SK-N-SH (cell line): ENCODE measurements around the gene OR6N2. TPM values are rescaled to one million over a fixed set of nuclear protein-coding genes. Genes with fewer than 3 reads are reported as not detected.

Experiments used
- CTCF ChIA-PET: fragments of 300-600, 350-600 bp; formaldehyde crosslinking; extraction: SDS; loops from one replicate; lab custom pipeline; 2021; lab: Yijun Ruan, JAX
- POLR2A ChIA-PET: fragments of 350-600 bp; sonication (Branson Sonifier 250); formaldehyde crosslinking; extraction: SDS; loops from one replicate; lab custom pipeline; 2020; ENCODE audit warnings: antibody characterized with exemption, inconsistent platforms; lab: Yijun Ruan, JAX
- DNase-seq: peaks from one replicate; pipeline ENCODE4 v3.0.0; 2012
- H2AFZ ChIP-seq: fragments of 200-600 bp; sonication (generic); 2 replicates; pipeline ENCODE4 v1.8.1; 2016; ENCODE audit warnings: antibody characterized with exemption, mild to moderate bottlenecking, low read depth
- H3F3A ChIP-seq: fragments of 200-600 bp; sonication (generic); replicated peaks from 2 replicates; pipeline ENCODE3; 2016; ENCODE audit warnings: antibody characterized with exemption, mild to moderate bottlenecking; ENCODE audit not compliant: insufficient read depth
- H3K27ac ChIP-seq, 2 experiments: fragments of 200-500 bp in 1 of 2; fragments of 200-600 bp in 1 of 2; sonication (Bioruptor generic) in 1 of 2; sonication (generic), shearing (Covaris generic) in 1 of 2; 2 replicates each; pipeline versions ENCODE4 v1.5.1 to v1.6.1; 2014 to 2016; ENCODE audit warnings: low read depth in 2 of 2, inconsistent platforms in 1 of 2, low read length in 1 of 2, mild to moderate bottlenecking in 1 of 2, mixed read lengths in 1 of 2
- H3K27me3 ChIP-seq: fragments of 200-600 bp; sonication (generic), shearing (Covaris generic); 2 replicates; pipeline ENCODE4 v1.6.1; 2016; ENCODE audit warnings: mixed run types; ENCODE audit not compliant: insufficient read depth
- H3K36me3 ChIP-seq, 2 experiments: fragments of 200-500 bp in 1 of 2; fragments of 200-600 bp in 1 of 2; sonication (Bioruptor generic) in 1 of 2; sonication (generic) in 1 of 2; replicated peaks in 1 of 2; 2 replicates each; pipeline versions ENCODE3 to v1.5.1; 2014 to 2016; ENCODE audit warnings: low read length in 1 of 2, mild to moderate bottlenecking in 1 of 2; ENCODE audit not compliant: insufficient read depth in 2 of 2, control insufficient read depth in 1 of 2
- H3K4me1 ChIP-seq, 2 experiments: fragments of 200-500 bp in 1 of 2; fragments of 200-600 bp in 1 of 2; sonication (Bioruptor generic) in 1 of 2; sonication (generic), shearing (Covaris generic) in 1 of 2; 2 replicates each; pipeline versions ENCODE4 v1.5.1 to v1.6.1; 2014 to 2016; ENCODE audit warnings: low read depth in 1 of 2, low read length in 1 of 2, mixed run types in 1 of 2; ENCODE audit not compliant: insufficient read depth in 2 of 2, control insufficient read depth in 1 of 2
- H3K4me2 ChIP-seq: fragments of 200-600 bp; sonication (generic), shearing (Covaris generic); 2 replicates; pipeline ENCODE4 v1.6.1; 2017; ENCODE audit warnings: mixed run types
- H3K4me3 ChIP-seq, 2 experiments: fragments of 200-500 bp in 1 of 2; fragments of 200-600 bp in 1 of 2; sonication (Bioruptor generic) in 1 of 2; sonication (generic), shearing (Covaris generic) in 1 of 2; 2 replicates each; pipeline versions ENCODE4 v1.5.1 to v1.8.1; 2014 to 2016; ENCODE audit warnings: low read depth in 2 of 2, inconsistent platforms in 1 of 2, low read length in 1 of 2, mild to moderate bottlenecking in 1 of 2, mixed read lengths in 1 of 2, moderate library complexity in 1 of 2
- H3K79me2 ChIP-seq: fragments of 200-600 bp; sonication (generic); 2 replicates; pipeline ENCODE4 v1.8.1; 2017; ENCODE audit warnings: mild to moderate bottlenecking; ENCODE audit not compliant: insufficient read depth
- H3K9ac ChIP-seq: fragments of 200-600 bp; sonication (generic); 2 replicates; pipeline ENCODE4 v1.6.1; 2017; ENCODE audit warnings: mixed run types
- H3K9me2 ChIP-seq: fragments of 200-600 bp; sonication (generic); 2 replicates; pipeline ENCODE4 v1.6.1; 2017; ENCODE audit warnings: mixed run types
- H3K9me3 ChIP-seq: fragments of 200-600 bp; sonication (generic); 2 replicates; pipeline ENCODE4 v1.6.1; 2017; ENCODE audit warnings: mixed run types, mild to moderate bottlenecking, moderate library complexity
- H4K20me1 ChIP-seq: fragments of 200-600 bp; sonication (generic); 2 replicates; pipeline ENCODE4 v1.6.1; 2017; ENCODE audit warnings: mild to moderate bottlenecking, mixed run types; ENCODE audit not compliant: insufficient read depth
- CHD2 ChIP-seq: fragments of 150-350 bp; IDR thresholded peaks from 2 replicates; pipeline ENCODE4 v1.6.1; 2018; ENCODE audit warnings: low read length; ENCODE audit not compliant: partially characterized antibody
- FOXJ3 ChIP-seq: sonication (generic); formaldehyde crosslinking; IDR thresholded peaks from 2 replicates; pipeline ENCODE4 v1.5.1; 2020; ENCODE audit warnings: mild to moderate bottlenecking, missing genetic modification reagents
- JUND ChIP-seq: IDR thresholded peaks from 2 replicates; pipeline ENCODE4 v1.4.0; 2012
- MAX ChIP-seq: IDR thresholded peaks from 2 replicates; pipeline ENCODE4 v1.4.0; 2012; ENCODE audit warnings: low read depth
- MEF2A ChIP-seq: IDR thresholded peaks from 2 replicates; pipeline ENCODE4 v1.4.0; 2012; ENCODE audit warnings: low read depth, borderline replicate concordance
- MXI1 ChIP-seq: IDR thresholded peaks from 2 replicates; pipeline ENCODE4 v1.6.1; 2012; ENCODE audit warnings: mild to moderate bottlenecking, low read depth, low read length, improper control_type of control experiment
- NRF1 ChIP-seq: IDR thresholded peaks from 2 replicates; pipeline ENCODE4 v1.6.1; 2012; ENCODE audit warnings: low read depth, mild to moderate bottlenecking, low read length
- PBX3 ChIP-seq: IDR thresholded peaks from 2 replicates; pipeline ENCODE4; 2012
- RAD21 ChIP-seq: IDR thresholded peaks from 2 replicates; pipeline ENCODE4 v1.6.1; 2012; ENCODE audit warnings: mild to moderate bottlenecking, low read length
- RCOR1 ChIP-seq: fragments of 150-350 bp; IDR thresholded peaks from 2 replicates; pipeline ENCODE4 v1.6.1; 2017; ENCODE audit warnings: antibody characterized with exemption, low read length
- REST ChIP-seq: IDR thresholded peaks from 2 replicates; pipeline ENCODE4 v1.6.1; 2012; ENCODE audit warnings: mild to moderate bottlenecking, low read depth, low read length, moderate library complexity
- RFX5 ChIP-seq: IDR thresholded peaks from 2 replicates; pipeline ENCODE4 v1.6.1; 2012; ENCODE audit warnings: mild to moderate bottlenecking, improper control_type of control experiment, low read length
- RXRA ChIP-seq: IDR thresholded peaks from 2 replicates; pipeline ENCODE4 v1.4.0; 2012; ENCODE audit warnings: low read depth, mild to moderate bottlenecking, borderline replicate concordance
- SMC3 ChIP-seq: IDR thresholded peaks from 2 replicates; pipeline ENCODE4 v1.6.1; 2012; ENCODE audit warnings: low read depth, low read length, improper control_type of control experiment
- TCF12 ChIP-seq: IDR thresholded peaks from 2 replicates; pipeline ENCODE4 v1.4.0; 2012
- USF1 ChIP-seq: IDR thresholded peaks from 2 replicates; pipeline ENCODE4 v1.4.0; 2012; ENCODE audit warnings: low read depth, borderline replicate concordance
- USF2 ChIP-seq: fragments of 150-350 bp; IDR thresholded peaks from 2 replicates; pipeline ENCODE4 v1.6.1; 2017; ENCODE audit warnings: antibody characterized with exemption, low read length, low read depth, borderline replicate concordance
- ZBTB33 ChIP-seq: IDR thresholded peaks from 2 replicates; pipeline ENCODE4 v1.4.0; 2012; ENCODE audit warnings: low read depth, borderline replicate concordance
- WGBS: methylation state at CpG from one replicate; pipeline ENCODE4 v1.1.6; 2017; ENCODE audit warnings: low lambda C conversion rate; 5-methylcytosine and 5-hydroxymethylcytosine counted together
- polyA plus RNA-seq, 3 experiments: library from polyadenylated mRNA; depleted of rRNA; stranded (reverse); fragments of >200 nt; gene quantifications; 2 replicates each; pipeline ENCODE4 v1.2.3, GENCODE V29; 2012

The OR6N2 gene
- polyA plus RNA-seq, 1 of the 3 experiments (the other 2 are of a cell fraction), result not detected

- H2AFZ ChIP-seq, result no peak overlapping the region
- H3K9ac ChIP-seq, result no peak overlapping the region
- no peak for DNase-seq
- H3F3A ChIP-seq, result no peaks in the 10 kb centered on the region
- H3K9me3 ChIP-seq, result no peaks in the 10 kb centered on the region
- no peaks in the 10 kb centered on the region for H3K27me3 ChIP-seq
- TF ChIP-seq ZBTB33, result no peak
- no peak for TF ChIP-seq RFX5
- TF ChIP-seq RCOR1, result no peak
- TF ChIP-seq USF2, result no peak
- TF ChIP-seq PBX3, result no peak
- no peak for TF ChIP-seq USF1
- no peak for TF ChIP-seq FOXJ3 (CRISPR knock-in tag)
- no peak for TF ChIP-seq REST
- no peak for TF ChIP-seq RAD21
- no peak for TF ChIP-seq TCF12
- no peak for TF ChIP-seq MEF2A
- TF ChIP-seq SMC3, result no peak
- TF ChIP-seq CHD2, result no peak
- TF ChIP-seq MXI1, result no peak
- no peak for TF ChIP-seq JUND
- TF ChIP-seq MAX, result no peak
- no peak for TF ChIP-seq NRF1
- no peak for TF ChIP-seq RXRA
- H4K20me1 ChIP-seq, result no peaks in the 10 kb centered on the region
- no peaks in the 10 kb centered on the region for H3K9me2 ChIP-seq
- no peaks in the 10 kb centered on the region for H3K4me1 ChIP-seq
- CTCF ChIA-PET, result no interaction called here
- no peak overlapping the region for H3K4me2 ChIP-seq
- no peaks in the 10 kb centered on the region for H3K79me2 ChIP-seq
- no peak overlapping the region for H3K4me3 ChIP-seq
- POLR2A ChIA-PET, result no interaction called here
- WGBS, result 0% methylated on average over 1 of the region's 1 CpG
- no peak overlapping the region for H3K27ac ChIP-seq
- H3K36me3 ChIP-seq, result no peaks in the 10 kb centered on the region
Measured at GRCh38 chr1:158803678-158804077, 22.7 kb upstream of the OR6N2 start.
